Measurements from ENCODE around the gene GPC3.
"Not testable (repeated sequence)": the region's sequence is repeated elsewhere in the genome, so short reads cannot be mapped to it uniquely, and the experiment has no call there.

- not testable (repeated sequence) for TF ChIP-seq POLR2A (IDR thresholded peaks at IDR 0.05); CTCF (IDR thresholded peaks at IDR 0.05 in 4 of 5, conservative IDR thresholded peaks at IDR 0.05 in 1 of 5)
Measured at GRCh38 chrX:134015510-134015909, 30.1 kb upstream of the GPC3 start.
